HepG2 (cell line): ENCODE measurements around the gene DQX1. TPM values are rescaled to one million over a fixed set of nuclear protein-coding genes. Genes with fewer than 3 reads are reported as not detected.

Source experiments
- ATAC-seq: fragments of 200-7000 bp; cut with Tn5 transposase; 3 replicates; pipeline ENCODE4 v1.9.1; 2020; ENCODE audit warnings: mild to moderate bottlenecking, moderate library complexity
- BruUV-seq: library from RNA; stranded (reverse); fragments of 400-500 nt; replicated peaks from 2 replicates; lab custom pipeline; 2021; lab: Mats Ljungman, UMichigan
- CTCF ChIA-PET: fragments of 300-600 bp; formaldehyde crosslinking; extraction: SDS; loops from one replicate; lab custom pipeline; 2021; ENCODE audit warnings: low total read pairs, inconsistent platforms, low intra/inter-chr PET ratio; lab: Yijun Ruan, JAX
- POLR2A ChIA-PET: fragments of 350-600 bp; sonication (Branson Sonifier 250); formaldehyde crosslinking; loops from one replicate; lab custom pipeline; 2020; ENCODE audit warnings: antibody characterized with exemption, inconsistent platforms; lab: Yijun Ruan, JAX
- DNase-seq: peaks from one replicate; pipeline ENCODE4 v3.0.0-alpha.2; 2015; ENCODE audit warnings: low spot score
- FAIRE-seq: peaks from 3 replicates; lab custom pipeline; 2011; peaks lifted over from hg19 to GRCh38; lab: Jason Lieb, UNC
- H2AFZ ChIP-seq: one replicate; pipeline ENCODE4 v1.6.1; 2011; ENCODE audit warnings: low read length, inconsistent platforms
- H3K27ac ChIP-seq: fragments of 300-600 bp; 3 replicates; pipeline ENCODE4 v1.8.0; 2011; ENCODE audit warnings: mixed run types, mild to moderate bottlenecking, mixed read lengths, low read length, inconsistent platforms; ENCODE audit not compliant: insufficient read depth; ENCODE audit errors: extremely low read length
- H3K27me3 ChIP-seq, 2 experiments: fragments of 200-600 bp in 1 of 2; 2 replicates in 1 of 2; 3 replicates in 1 of 2; pipeline versions ENCODE4 v1.6.0 to v1.8.0; 2011; ENCODE audit warnings: low read length in 2 of 2, mild to moderate bottlenecking in 2 of 2, moderate library complexity in 2 of 2, inconsistent platforms in 1 of 2; ENCODE audit not compliant: insufficient read depth in 2 of 2, control insufficient read depth in 1 of 2
- H3K36me3 ChIP-seq, 2 experiments: fragments of 200-600 bp in 1 of 2; replicated peaks in 1 of 2; 2 replicates in 1 of 2; 3 replicates in 1 of 2; pipeline versions ENCODE4 v1.5.1 to v1.8.0; 2011; ENCODE audit warnings: low read length in 2 of 2, inconsistent platforms in 1 of 2; ENCODE audit not compliant: insufficient read depth in 2 of 2, control insufficient read depth in 1 of 2
- H3K4me1 ChIP-seq: 2 replicates; pipeline ENCODE4 v1.5.1; 2012; ENCODE audit warnings: low read length, inconsistent platforms; ENCODE audit not compliant: insufficient read depth
- H3K4me2 ChIP-seq: 2 replicates; pipeline ENCODE4 v1.6.0; 2011; ENCODE audit warnings: low read depth, low read length, inconsistent platforms
- H3K4me3 ChIP-seq, 3 experiments: fragments of 200-600 bp in 1 of 3; sonication (generic), shearing (Covaris generic) in 1 of 3; replicated peaks in 1 of 3; 2 replicates each; pipeline ENCODE4 v1.5.1; 2011 to 2016; ENCODE audit warnings: low read length in 3 of 3, inconsistent platforms in 2 of 3, low read depth in 2 of 3, mild to moderate bottlenecking in 2 of 3, control low read depth in 1 of 3, mixed read lengths in 1 of 3; ENCODE audit not compliant: insufficient read depth in 1 of 3
- H3K79me2 ChIP-seq: one replicate; pipeline ENCODE4 v1.6.1; 2011; ENCODE audit warnings: low read length, inconsistent platforms; ENCODE audit not compliant: insufficient read depth
- H3K9ac ChIP-seq: 2 replicates; pipeline ENCODE4 v1.6.0; 2011; ENCODE audit warnings: mild to moderate bottlenecking, low read depth, low read length, inconsistent platforms; ENCODE audit not compliant: insufficient read depth
- H3K9me3 ChIP-seq: 2 replicates; pipeline ENCODE4 v1.5.1; 2012; ENCODE audit warnings: mild to moderate bottlenecking, low read length
- H4K20me1 ChIP-seq: 2 replicates; pipeline ENCODE4 v1.6.0; 2011; ENCODE audit warnings: inconsistent platforms, mild to moderate bottlenecking, low read length, moderate library complexity; ENCODE audit not compliant: insufficient read depth
- EHMT2 ChIP-seq: fragments of 200-600 bp; sonication (generic); IDR thresholded peaks from 2 replicates; pipeline ENCODE4 v1.7.0; 2017; ENCODE audit warnings: antibody characterized with exemption, low read depth, low read length, borderline replicate concordance
- ELF3 ChIP-seq: IDR thresholded peaks from 2 replicates; pipeline ENCODE4 v1.6.1; 2016; ENCODE audit warnings: missing genetic modification reagents, missing compliant biosample characterization
- GATAD1 ChIP-seq: IDR thresholded peaks from 2 replicates; pipeline ENCODE4 v1.6.1; 2016; ENCODE audit warnings: missing genetic modification reagents, missing compliant biosample characterization
- GFI1 ChIP-seq: sonication (generic); formaldehyde crosslinking; IDR thresholded peaks from 2 replicates; pipeline ENCODE4 v1.5.0; 2020; ENCODE audit warnings: missing genetic modification reagents, mild to moderate bottlenecking, borderline replicate concordance
- HNRNPK ChIP-seq: fragments of 200-400 bp; formaldehyde crosslinking; IDR thresholded peaks from 2 replicates; pipeline ENCODE4 v1.6.1; 2018; ENCODE audit warnings: low read length, low read depth, moderate library complexity, mild to moderate bottlenecking; ENCODE audit not compliant: poor library complexity, severe bottlenecking
- HOXA3 ChIP-seq: sonication (generic); formaldehyde crosslinking; IDR thresholded peaks from 2 replicates; pipeline ENCODE4 v1.5.0; 2020; ENCODE audit warnings: missing genetic modification reagents
- IKZF5 ChIP-seq: IDR thresholded peaks from 2 replicates; pipeline ENCODE4 v1.6.1; 2018; ENCODE audit warnings: missing genetic modification reagents, mild to moderate bottlenecking, missing compliant biosample characterization
- KDM4B ChIP-seq: sonication (generic); formaldehyde crosslinking; IDR thresholded peaks from 2 replicates; pipeline ENCODE4 v1.4.0; 2020; ENCODE audit warnings: missing genetic modification reagents
- NFE2 ChIP-seq: sonication (generic); formaldehyde crosslinking; IDR thresholded peaks from 2 replicates; pipeline ENCODE4 v1.4.0; 2020; ENCODE audit warnings: missing genetic modification reagents
- SNAI1 ChIP-seq: sonication (generic); formaldehyde crosslinking; IDR thresholded peaks from 2 replicates; pipeline ENCODE4 v1.5.0; 2020; ENCODE audit warnings: mild to moderate bottlenecking, missing genetic modification reagents, borderline replicate concordance
- TBX2 ChIP-seq: sonication (generic); formaldehyde crosslinking; IDR thresholded peaks from 2 replicates; pipeline ENCODE4 v1.5.0; 2020; ENCODE audit warnings: missing genetic modification reagents, mild to moderate bottlenecking, borderline replicate concordance
- WIZ ChIP-seq: sonication (generic); formaldehyde crosslinking; IDR thresholded peaks from 2 replicates; pipeline ENCODE4 v1.5.1; 2020; ENCODE audit warnings: mild to moderate bottlenecking, missing genetic modification reagents
- ZC3H4 ChIP-seq: sonication (generic); formaldehyde crosslinking; IDR thresholded peaks from 2 replicates; pipeline ENCODE4 v1.4.0; 2020; ENCODE audit warnings: missing genetic modification reagents, borderline replicate concordance
- ZNF225 ChIP-seq: sonication (generic); formaldehyde crosslinking; IDR thresholded peaks from 2 replicates; pipeline ENCODE4 v1.4.0; 2020; ENCODE audit warnings: mild to moderate bottlenecking, missing genetic modification reagents
- ZNF326 ChIP-seq: sonication (generic); formaldehyde crosslinking; IDR thresholded peaks from 2 replicates; pipeline ENCODE4 v1.4.0; 2020; ENCODE audit warnings: missing genetic modification reagents, borderline replicate concordance
- ZNF746 ChIP-seq: sonication (generic); formaldehyde crosslinking; IDR thresholded peaks from 2 replicates; pipeline ENCODE4 v1.8.0; 2022; ENCODE audit warnings: mild to moderate bottlenecking, missing genetic modification reagents
- ZNF766 ChIP-seq: sonication (generic); formaldehyde crosslinking; IDR thresholded peaks from 2 replicates; pipeline ENCODE4 v1.5.0; 2020; ENCODE audit warnings: missing genetic modification reagents, borderline replicate concordance
- WGBS: methylation state at CpG from one replicate; pipeline ENCODE4 v1.1.6; 2017; ENCODE audit warnings: low lambda C conversion rate; 5-methylcytosine and 5-hydroxymethylcytosine counted together
- in situ Hi-C: cut with HindIII; loops from 2 replicates; pipeline ENCODE4 v1.10.0; 2017; ENCODE audit warnings: low pct_unique_long_range_greater_than_20kb; ENCODE audit not compliant: extremely low pct_ligation_motif_present
- intact Hi-C: fragments of 100-400 bp; cut with micrococcal nuclease; formaldehyde crosslinking; loops from one replicate; pipeline ENCODE4 v1.10.0; 2022; ENCODE audit not compliant: unreplicated experiment
- polyA plus RNA-seq, 8 experiments: library from polyadenylated mRNA; depleted of rRNA in 3 of 8; stranded (reverse) in 7 of 8; unstranded in 1 of 8; fragments of >200 nt; fragmentation: Illumina TruSeq in 4 of 8; extraction: Trizol in 4 of 8; gene quantifications; 2 replicates each; pipeline versions ENCODE4 v1.2.1 to v1.2.3, GENCODE V29; 2011 to 2016; ENCODE audit warnings: low read depth in 4 of 8, missing spikeins in 1 of 8, mixed read lengths in 1 of 8; ENCODE audit not compliant: insufficient read depth in 1 of 8
- total RNA-seq, 5 experiments: library from RNA; depleted of rRNA; stranded (reverse); fragments of >200 nt; fragmentation: Illumina TruSeq; extraction: Trizol; gene quantifications; 2 replicates each; pipeline ENCODE4 v1.2.3, GENCODE V29; 2016; ENCODE audit warnings: low read depth in 1 of 5
- TF ChIP-seq, protein P1 (sequence below): IDR thresholded peaks from 2 replicates; pipeline ENCODE4 v1.6.1; 2016
- TF ChIP-seq, protein P2 (sequence below): sonication (generic); formaldehyde crosslinking; IDR thresholded peaks from 2 replicates; pipeline ENCODE4 v1.4.0; 2020; ENCODE audit warnings: missing genetic modification reagents, borderline replicate concordance

Gene DQX1
- total and polyA plus RNA-seq, 2 of the 13 experiments (the other 11 are each of a cell fraction or from before 2014, with no cell fraction given) = 27.6 to 89.8 TPM

GRCh38 chr2:74513605-74514367 lies 12.2 kb downstream of the DQX1 start:
- POLR2A ChIA-PET = interaction anchor here (1.0 to 2.4 kb wide), 7 partner anchors 8 to 31 kb away, joined by 3 to 31 read pairs (median 11); partner anchors contain the start of genes AUP1, CCDC142, DQX1 and HTRA2
- intact Hi-C loops (no loop called here), in situ Hi-C loops (no loop called here)
- Histone ChIP-seq H3K9ac (peak overlapping the region; percentile 68), H3K4me1 (peaks cover 48% of the 10 kb centered on the region), H3K4me2 (peak overlapping the region; percentile 75), H4K20me1 (no peaks in the 10 kb centered on the region), H2AFZ (no peak overlapping the region), H3K79me2 (no peaks in the 10 kb centered on the region), H3K27me3 (no peaks in the 10 kb centered on the region), H3K4me3 (peak overlapping the region; percentile 43 to 63 (median 62); a peak in 5 of 6 replicates), H3K27ac (peak overlapping the region; percentile 27), H3K36me3 (peaks cover 8% of the 10 kb centered on the region in 2 experiments; a peak in 4 of 5 replicates), H3K9me3 (no peaks in the 10 kb centered on the region)
- WGBS = 85% methylated on average over 52 of the region's 52 CpGs
- CTCF ChIA-PET = no interaction called here
- DNase-seq (no peak), ATAC-seq (no peak; the same call in 1 of the 3 replicates), FAIRE-seq (no peak)
- no TSS peak for BruUV-seq
- 0 out of 2 replicates have a peak, but pooled peaks have one; percentile 0 for TF ChIP-seq KDM4B (CRISPR knock-in tag)
- 0 out of 2 replicates have a peak, but pooled peaks have one; percentile 10 for TF ChIP-seq ZNF225 (CRISPR knock-in tag)
- no peak for TF ChIP-seq GATAD1
- TF ChIP-seq NFE2 = no peak
- TF ChIP-seq HOXA3 (CRISPR knock-in tag) = peak; percentile 12; the same call in 1 of the 2 replicates
- TF ChIP-seq ZNF326 (CRISPR knock-in tag) = no peak
- TF ChIP-seq ZC3H4 (CRISPR knock-in tag) = no peak
- no peak for TF ChIP-seq EHMT2
- TF ChIP-seq IKZF5 (CRISPR knock-in tag) = no peak
- TF ChIP-seq, protein P1, sequence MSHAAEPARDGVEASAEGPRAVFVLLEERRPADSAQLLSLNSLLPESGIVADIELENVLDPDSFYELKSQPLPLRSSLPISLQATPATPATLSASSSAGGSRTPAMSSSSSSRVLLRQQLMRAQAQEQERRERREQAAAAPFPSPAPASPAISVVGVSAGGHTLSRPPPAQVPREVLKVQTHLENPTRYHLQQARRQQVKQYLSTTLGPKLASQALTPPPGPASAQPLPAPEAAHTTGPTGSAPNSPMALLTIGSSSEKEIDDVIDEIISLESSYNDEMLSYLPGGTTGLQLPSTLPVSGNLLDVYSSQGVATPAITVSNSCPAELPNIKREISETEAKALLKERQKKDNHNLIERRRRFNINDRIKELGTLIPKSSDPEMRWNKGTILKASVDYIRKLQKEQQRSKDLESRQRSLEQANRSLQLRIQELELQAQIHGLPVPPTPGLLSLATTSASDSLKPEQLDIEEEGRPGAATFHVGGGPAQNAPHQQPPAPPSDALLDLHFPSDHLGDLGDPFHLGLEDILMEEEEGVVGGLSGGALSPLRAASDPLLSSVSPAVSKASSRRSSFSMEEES (CRISPR knock-in tag) = 0 out of 2 replicates have a peak, but pooled peaks have one; percentile 12
- no peak for TF ChIP-seq ZNF766 (CRISPR knock-in tag)
- TF ChIP-seq, protein P2, sequence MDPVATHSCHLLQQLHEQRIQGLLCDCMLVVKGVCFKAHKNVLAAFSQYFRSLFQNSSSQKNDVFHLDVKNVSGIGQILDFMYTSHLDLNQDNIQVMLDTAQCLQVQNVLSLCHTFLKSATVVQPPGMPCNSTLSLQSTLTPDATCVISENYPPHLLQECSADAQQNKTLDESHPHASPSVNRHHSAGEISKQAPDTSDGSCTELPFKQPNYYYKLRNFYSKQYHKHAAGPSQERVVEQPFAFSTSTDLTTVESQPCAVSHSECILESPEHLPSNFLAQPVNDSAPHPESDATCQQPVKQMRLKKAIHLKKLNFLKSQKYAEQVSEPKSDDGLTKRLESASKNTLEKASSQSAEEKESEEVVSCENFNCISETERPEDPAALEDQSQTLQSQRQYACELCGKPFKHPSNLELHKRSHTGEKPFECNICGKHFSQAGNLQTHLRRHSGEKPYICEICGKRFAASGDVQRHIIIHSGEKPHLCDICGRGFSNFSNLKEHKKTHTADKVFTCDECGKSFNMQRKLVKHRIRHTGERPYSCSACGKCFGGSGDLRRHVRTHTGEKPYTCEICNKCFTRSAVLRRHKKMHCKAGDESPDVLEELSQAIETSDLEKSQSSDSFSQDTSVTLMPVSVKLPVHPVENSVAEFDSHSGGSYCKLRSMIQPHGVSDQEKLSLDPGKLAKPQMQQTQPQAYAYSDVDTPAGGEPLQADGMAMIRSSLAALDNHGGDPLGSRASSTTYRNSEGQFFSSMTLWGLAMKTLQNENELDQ (CRISPR knock-in tag) = peak; percentile 56; the same call in 1 of the 2 replicates
- no peak for TF ChIP-seq ELF3
- no peak for TF ChIP-seq GFI1
- no peak for TF ChIP-seq WIZ
- TF ChIP-seq TBX2 (CRISPR knock-in tag) = peak; percentile 41; the same call in 1 of the 2 replicates
- TF ChIP-seq ZNF746 = no peak
- no peak for TF ChIP-seq SNAI1
- peak; percentile 82 for TF ChIP-seq HNRNPK
